Measurements from ENCODE around the gene LGI4. TPM values are rescaled to one million over a fixed set of nuclear protein-coding genes. Genes with fewer than 3 reads are reported as not detected.

The LGI4 gene
- total RNA-seq, 1 donor from 2014 or later = 8.1 TPM

DNA sequence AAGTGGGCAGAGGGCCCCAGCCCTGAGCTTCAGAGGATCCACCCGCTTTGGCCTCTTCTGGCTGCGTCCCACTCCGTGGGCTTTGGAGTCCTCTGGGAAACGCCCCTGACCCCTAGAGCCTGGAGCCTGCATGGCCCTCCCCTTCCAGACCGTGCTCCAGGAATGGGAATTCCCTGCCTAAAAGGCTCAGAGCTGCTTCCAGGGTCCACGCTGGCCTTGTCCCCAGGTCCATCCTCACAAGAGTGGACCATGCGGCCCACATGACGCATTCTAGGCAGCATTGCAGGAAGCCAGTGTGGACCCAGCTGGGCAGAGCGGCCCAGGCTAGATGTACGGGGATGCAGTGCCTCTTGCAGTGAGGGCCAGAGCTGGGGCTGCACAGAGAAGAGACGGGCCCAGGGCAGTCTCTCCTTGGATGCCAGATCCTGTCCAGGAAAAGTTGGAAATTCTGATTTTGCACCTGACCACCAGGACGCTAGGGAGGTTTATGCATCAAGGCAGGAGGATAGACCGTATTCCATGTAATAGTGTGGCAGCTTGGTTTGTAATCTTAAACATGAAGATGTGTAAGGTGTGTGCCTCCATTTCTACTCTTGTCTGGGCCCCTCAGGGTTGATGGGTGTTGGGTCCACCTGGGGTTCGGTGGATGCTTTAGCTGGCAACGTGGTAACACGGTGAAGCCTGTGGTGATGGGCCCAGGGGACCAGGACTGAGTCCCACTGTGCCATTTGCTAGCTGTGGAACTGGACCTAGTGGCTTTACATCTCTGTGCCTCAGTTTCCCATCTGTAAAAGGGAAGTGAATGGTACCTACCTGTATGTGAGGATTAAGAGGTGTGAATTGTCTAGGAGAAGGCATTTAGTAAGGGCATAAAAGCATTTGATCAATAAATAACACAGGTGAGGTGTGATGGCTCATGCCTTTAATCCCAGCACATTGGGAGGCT lies 34.0 kb downstream of the LGI4 start:
- DNase-seq = no peak
- ATAC-seq (ENCODE audit: poor library complexity) = no peak
- intact Hi-C loops (cut with DNase I) = no loop called here

DNA sequence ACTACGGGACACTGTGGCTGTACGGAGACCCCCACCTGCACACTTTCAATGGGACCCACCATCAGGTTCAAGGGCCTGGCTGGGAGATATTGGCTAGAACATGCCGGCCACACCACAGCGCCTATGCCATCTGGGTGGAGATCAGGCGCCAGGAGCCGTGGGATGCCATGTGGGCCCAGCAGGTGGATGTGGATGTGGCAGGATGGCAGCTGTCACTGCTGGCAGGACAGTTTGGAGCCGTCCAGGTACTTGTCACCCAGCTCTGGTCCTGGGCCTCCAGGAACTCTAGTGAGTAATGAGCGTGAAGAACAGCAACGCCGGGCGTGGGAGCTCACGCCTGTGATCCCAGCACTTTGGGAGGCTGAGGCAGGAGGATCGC lies 35.0 kb downstream of the LGI4 start:
- DNase-seq = no peak
- ATAC-seq (ENCODE audit: poor library complexity) = no peak
- intact Hi-C loops (cut with DNase I) = no loop called here

DNA sequence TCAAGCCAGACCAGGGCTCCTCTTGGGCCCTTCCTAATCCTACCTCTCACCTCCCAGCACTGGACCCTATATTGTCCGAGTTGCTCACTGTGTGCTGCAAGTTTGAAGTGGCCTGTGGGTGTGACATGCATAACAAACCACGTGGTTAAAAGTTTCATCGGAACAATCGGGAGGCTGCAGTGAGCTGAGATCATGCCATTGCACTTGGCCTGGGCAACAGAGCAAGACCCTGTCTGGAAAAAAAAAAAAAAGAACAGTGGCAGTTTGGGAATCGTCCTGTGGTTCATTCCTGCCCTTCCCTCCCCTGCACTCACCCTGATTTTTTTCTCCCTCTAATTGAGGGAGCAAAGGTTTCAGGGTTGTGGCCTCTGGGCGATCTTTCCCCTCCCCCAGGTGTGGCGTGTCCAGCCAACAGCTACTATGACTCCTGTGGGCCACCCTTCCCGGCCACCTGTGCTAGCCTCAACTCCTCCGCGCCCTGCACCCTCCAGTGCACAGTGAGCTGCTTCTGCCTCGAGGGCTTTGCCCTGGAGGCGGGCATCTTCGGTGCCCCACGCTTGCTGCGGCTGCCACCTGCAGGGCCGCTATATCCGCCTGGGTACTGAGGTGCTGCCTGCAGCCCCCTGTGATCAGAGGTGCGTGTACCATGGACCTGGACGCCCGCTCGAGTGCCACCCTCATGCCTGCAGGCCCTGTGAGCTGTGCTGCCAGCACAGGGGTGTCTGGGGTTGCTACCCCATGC lies 35.5 kb downstream of the LGI4 start:
- DNase-seq = no peak
- intact Hi-C loops (cut with DNase I) = no loop called here
- ATAC-seq (ENCODE audit: poor library complexity) = peak; percentile 10

DNA sequence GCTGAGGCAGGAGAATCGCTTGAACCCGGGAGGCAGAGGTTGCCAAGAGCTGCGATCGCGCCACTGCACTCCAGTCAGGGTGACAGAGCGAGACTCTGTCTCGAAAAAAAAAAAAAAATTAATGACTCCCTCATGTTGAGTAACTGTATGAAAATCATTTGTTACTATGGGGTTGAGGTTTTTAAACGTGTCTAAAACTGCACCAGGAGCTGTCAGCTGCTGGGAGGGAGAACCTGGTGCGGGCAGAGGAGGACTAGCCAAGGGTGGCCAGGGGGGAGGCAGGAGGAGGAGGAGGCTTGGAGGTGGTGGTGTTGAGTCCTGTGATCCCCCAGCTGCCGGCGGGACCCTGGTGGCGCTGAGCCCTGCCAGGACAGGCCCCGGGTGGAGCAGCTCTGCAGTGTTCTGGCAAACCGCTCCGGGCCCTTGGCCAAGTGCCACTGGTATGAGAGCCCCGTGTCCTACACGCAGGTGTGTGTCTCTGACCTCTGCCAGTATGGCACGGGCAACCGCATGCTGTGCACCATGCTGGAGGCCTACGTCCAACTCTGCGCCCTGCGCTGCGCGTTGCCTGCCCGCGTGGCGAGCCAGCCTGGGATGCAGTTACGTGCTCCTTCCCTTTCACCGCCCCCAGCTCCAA lies 36.3 kb downstream of the LGI4 start:
- intact Hi-C loops (cut with DNase I) = no loop called here
- DNase-seq (peak; percentile 78), ATAC-seq (ENCODE audit: poor library complexity) (peak; percentile 71)

DNA sequence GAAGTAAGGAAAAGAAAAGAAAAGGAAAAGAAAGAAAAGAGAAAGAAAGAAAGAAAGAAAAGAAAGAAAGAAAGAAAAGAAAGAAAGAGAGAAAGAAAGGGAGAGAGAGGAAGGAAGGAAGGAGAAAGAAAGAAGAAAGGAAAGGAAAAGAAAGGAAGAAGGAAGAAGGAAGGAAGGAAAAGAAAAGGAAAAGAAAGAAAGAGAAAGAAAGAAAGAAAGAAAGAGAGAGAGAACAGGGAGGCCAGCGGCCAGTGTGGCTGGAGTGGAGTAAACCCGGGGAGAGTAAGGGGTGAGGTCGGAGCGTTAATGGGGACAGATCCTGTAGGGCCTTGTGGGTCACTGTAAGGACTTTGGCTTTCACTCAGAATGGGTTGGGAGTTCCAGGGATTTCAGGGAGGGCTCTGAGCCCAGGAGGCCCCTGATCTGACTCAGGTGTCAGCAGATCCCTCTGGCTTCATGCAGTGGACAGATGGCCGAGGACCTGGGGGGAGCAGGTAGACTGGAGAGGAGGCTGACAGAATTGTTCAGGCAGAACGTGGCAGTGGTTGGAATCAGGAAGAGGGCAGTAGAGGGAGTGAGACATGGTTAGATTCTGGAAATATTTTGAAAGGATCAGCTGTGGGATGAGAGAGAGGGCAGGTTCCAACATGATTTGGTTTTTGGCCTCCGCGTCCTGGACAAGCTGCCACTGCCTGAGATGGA lies 39.0 kb downstream of the LGI4 start:
- ATAC-seq (ENCODE audit: poor library complexity) = no peak
- DNase-seq = no peak
- intact Hi-C loops (cut with DNase I) = no loop called here

DNA sequence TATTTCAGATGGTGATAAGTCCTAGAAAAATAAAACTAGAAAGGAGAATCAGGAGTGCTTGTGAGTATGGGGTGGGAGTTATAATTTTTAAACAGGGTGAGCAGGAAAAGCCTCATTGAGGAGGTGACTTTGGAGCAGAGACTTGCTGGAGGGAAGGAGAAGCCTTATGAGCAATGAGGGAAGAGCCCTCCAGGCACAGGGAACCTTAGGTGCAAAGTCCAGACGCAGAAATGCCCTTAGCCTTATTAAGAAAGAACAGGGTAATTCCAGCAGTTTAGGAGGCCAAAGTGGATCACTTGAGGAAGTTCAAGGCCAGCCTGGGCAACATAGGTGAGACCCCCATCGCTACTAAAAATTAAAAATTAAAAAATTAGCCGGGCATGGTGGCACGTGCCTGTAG lies 40.2 kb downstream of the LGI4 start:
- intact Hi-C loops (cut with DNase I) = no loop called here
- ATAC-seq (ENCODE audit: poor library complexity) (no peak), DNase-seq (no peak)

DNA sequence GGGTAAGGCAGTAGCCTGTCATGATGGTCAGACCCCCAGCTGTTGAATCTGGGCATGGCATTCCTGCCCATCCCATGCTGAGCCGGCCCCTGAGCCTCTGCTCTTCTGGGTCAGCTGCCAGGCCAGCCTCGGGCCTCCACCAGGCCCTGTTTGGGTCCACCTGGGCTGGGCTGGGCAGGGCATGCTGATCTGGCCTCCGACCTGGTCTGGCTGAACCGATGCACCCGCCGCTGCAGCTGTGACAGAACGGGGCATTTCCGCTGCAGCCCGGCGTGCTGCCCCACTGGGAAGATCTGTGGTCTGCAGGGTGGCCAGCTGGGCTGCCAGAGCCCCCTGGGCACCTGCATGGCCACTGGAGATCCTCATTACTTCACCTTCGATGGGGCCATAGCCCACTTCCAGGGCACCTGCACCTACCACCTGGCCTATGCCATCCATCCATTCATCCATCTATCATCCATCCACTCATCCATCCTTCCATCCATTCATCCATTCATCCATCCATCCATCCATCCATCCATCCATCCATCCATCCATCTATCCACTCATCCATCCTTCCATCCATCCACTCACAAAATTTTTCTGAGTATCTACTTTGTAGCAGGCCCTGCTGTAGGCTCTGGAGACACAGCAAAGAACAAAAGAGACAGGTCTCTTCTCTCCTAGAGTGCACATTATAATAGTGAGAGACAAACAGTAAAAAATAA lies 40.8 kb downstream of the LGI4 start:
- ATAC-seq (ENCODE audit: poor library complexity) (no peak), DNase-seq (no peak)
- intact Hi-C loops (cut with DNase I) = no loop called here

DNA sequence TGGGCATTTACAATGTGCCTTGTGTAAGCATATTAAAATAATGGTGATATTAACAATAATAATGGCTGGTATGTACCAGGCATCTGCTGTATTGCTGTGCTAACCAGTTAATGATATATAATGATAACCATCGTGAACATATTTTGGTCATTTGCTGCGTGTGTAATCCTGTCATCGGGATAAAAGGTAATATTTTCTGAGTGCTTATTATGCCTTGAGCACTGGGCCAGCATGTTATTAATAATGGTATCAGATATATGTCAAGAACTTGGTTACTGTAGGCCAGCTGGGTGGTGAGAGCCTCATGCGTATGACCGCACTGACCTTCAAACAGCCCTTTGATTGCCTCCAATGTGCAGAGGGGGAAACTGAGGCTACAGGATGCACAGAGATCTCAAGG lies 41.4 kb downstream of the LGI4 start:
- intact Hi-C loops (cut with DNase I) = no loop called here
- DNase-seq = no peak
- no peak for ATAC-seq (ENCODE audit: poor library complexity)

DNA sequence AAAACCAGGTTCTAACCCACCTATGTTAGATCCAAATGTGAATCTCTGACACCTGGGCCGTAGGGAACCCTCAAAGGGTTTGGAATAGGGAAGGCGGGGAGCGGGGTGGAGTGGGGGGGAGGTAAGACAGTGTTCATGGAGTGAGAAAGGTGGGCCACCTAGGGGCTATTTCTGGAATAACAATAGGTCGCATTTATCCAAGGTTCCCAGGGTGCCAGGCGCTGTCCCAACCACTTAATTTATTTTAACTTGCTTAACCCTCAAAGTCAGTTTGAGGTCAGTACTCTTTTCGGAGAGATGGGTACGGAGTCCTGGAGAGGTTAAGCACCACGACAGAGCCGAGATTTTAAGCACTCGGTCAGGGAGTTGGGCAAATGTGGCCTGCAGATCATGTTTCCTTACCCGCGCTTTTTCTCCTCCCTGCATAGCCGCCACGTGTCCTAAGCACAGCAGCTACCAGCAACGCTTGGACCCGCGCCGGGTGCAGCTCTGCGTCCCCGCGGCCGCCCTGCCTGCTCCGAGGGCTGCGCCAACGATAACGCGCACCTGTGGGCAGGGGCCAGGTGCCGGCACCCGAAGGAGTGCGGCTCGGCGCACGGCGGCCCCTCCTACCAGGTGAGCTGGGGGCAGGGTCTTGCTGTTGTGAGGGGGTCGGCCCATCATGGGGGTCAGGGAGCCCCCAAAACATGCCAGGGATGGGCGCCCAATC lies 44.2 kb downstream of the LGI4 start:
- no peak for DNase-seq
- peak; percentile 95 for ATAC-seq (ENCODE audit: poor library complexity)
- intact Hi-C loops (cut with DNase I) = no loop called here

DNA sequence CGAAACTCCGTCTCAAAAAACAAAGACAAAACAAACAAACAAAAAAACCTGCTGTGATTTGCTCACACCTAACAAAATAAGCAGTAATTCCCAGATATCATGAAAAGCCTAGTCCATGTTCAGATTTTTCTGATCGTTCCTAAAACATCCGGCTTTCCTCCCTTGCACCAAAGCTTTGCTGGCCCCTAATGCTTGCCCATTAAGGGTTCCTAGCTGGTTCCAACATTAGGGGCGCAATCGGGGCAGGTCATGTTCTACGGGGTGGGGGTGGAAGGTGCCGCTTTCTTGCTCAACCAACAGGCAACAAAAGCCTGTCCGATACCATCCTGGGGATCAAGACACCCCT lies 44.7 kb downstream of the LGI4 start:
- intact Hi-C loops (cut with DNase I) = no loop called here
- ATAC-seq (ENCODE audit: poor library complexity) (no peak), DNase-seq (no peak)

DNA sequence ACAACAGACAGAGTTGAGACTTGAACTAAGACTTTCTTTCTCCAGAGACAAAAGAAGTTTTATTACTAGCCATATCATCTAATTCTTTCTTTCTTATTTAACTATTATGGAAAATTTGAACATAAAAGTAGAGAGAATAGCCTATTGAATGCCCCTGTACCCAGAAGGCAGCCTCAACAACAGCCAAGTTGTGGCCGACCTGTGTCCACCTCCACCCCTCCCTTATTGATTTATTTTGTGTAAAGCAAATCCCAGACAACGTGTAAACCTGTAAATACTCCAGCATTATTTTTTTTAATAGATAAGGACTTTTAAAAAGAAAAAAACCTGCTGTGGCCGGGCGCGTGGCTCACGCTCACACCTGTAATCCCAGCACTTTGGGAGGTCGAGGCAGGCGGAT lies 45.3 kb downstream of the LGI4 start:
- DNase-seq (no peak), ATAC-seq (ENCODE audit: poor library complexity) (no peak)
- intact Hi-C loops (cut with DNase I) = loop anchor here (5.0 kb wide), 1 partner anchor 117 kb away; no protein-coding TSS in a partner anchor

DNA sequence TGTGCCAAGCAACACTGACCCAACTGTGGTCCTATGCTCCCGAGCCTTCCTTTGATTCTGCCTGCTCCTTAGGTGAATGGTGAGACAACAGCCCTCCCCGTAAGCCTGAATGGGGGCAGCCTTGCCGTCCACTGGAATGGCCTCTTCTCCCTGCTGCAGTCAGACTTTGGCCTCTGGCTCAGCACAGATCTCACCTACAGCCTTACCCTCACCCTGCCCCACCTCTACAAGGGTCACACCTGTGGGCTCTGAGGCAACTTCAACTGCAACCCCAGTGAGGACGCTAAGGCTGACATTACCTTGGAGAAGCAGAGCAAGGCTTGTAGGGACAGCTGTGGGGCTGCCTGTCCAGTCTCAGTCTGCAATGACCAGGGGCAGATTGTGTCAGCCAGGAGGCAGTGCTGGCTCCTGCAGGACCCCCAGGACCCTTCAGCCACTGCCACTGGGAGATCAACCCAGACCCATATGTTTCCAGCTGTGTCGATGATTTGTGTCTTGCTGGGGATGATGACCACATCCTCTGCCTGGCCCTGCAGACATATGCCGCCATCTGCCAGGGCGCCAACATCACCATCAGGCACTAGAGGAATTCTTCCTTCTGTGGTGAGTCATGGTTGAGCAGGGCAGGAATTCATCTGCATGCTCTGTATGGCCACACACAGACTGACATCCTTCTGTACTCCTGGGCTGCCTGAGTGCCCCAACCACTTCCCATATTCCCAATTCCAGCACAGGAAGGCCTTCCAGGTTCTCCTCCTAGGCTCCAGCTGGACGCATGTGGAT lies 46.5 kb downstream of the LGI4 start:
- DNase-seq (no peak), ATAC-seq (ENCODE audit: poor library complexity) (no peak)
- intact Hi-C loops (cut with DNase I) = loop anchor here (5.0 kb wide), 1 partner anchor 116 kb away; no protein-coding TSS in a partner anchor

DNA sequence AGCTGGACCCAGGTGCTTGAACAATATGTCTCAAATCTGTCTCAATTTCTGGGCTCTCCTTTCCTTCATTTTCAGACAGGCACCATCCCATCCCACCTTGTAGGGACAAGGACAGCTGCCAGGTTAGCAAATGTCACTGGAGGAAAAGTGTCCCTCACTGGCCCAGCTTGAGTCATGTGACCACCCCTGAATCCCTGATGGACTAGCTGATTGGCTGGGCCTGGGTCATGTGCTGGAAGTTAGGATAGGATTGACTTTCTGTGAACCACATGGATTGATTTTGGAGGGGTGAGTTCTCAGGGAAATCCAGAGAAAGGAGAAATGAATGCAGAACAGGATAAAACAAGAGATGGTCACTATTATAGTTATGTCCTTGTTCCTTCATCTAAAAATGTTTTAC lies 47.5 kb downstream of the LGI4 start:
- ATAC-seq (ENCODE audit: poor library complexity) (no peak), DNase-seq (no peak)
- intact Hi-C loops (cut with DNase I) = loop anchor here (5.0 kb wide), 1 partner anchor 115 kb away; no protein-coding TSS in a partner anchor

DNA sequence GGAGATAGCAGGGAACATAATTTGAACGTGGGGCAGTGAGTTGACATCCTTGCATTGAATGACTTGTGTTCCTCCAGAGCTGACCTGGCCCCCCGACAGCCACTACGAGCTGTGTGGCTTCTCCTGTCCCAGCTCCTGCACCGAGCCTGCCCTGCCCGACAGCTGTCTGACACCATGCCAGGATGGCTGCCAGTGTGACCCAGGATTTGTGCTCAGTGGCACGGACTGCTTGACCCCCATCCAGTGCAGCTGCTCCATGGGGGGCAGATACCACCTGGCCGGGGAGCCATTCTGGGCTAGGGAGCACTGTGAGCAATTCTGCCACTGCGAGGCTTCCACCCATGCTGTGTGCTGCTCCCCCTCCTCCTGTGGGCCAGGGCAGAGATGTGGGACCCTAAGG lies 48.4 kb downstream of the LGI4 start:
- ATAC-seq (ENCODE audit: poor library complexity) = no peak
- intact Hi-C loops (cut with DNase I) = loop anchor here (5.0 kb wide), 1 partner anchor 114 kb away; no protein-coding TSS in a partner anchor

DNA sequence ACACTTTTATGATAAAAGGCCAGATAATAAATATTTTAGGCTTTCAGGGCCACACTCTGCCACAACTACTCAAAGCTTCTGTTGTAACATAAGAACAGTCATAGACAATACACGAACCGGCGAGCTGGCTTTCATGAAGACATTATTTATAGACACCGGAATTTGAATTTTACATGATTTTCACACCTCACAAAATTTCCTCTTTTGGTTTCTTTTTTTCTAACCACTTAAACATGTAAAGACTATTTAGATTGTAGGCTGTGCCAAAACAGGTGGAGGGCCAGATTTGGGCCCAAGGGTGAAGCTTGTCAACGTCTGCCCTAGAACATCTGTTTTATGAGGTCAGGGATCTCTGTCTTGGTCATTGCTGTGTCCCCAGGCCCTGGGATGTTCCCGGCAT lies 48.9 kb downstream of the LGI4 start:
- ATAC-seq (ENCODE audit: poor library complexity) = no peak
- intact Hi-C loops (cut with DNase I) = loop anchor here (5.0 kb wide), 1 partner anchor 114 kb away; no protein-coding TSS in a partner anchor
- no peak for DNase-seq

More for the DNA sequence above, 48.4 kb downstream of the LGI4 start:
- DNase-seq = no peak

DNA sequence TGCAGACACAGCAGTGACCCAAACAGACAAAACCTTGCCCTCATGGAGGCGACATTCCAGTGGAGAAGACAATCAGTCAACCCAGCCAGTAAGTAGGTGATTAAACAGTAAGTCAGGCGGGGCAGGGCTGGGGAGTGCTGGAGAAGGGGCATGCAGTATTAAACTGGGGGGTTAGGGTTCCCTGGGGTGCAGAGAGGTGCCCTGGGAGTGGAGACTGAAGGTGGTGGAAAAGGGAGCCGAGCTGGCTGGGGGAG lies 50.4 kb downstream of the LGI4 start:
- intact Hi-C loops (cut with DNase I) = no loop called here
- no peak for ATAC-seq (ENCODE audit: poor library complexity)
- DNase-seq = no peak
